ENCODE measurements around the gene CC2D2B.
"Not testable (repeated sequence)": the region's sequence is repeated elsewhere in the genome, so short reads cannot be mapped to it uniquely, and the experiment has no call there.

Gene CC2D2B

DNA sequence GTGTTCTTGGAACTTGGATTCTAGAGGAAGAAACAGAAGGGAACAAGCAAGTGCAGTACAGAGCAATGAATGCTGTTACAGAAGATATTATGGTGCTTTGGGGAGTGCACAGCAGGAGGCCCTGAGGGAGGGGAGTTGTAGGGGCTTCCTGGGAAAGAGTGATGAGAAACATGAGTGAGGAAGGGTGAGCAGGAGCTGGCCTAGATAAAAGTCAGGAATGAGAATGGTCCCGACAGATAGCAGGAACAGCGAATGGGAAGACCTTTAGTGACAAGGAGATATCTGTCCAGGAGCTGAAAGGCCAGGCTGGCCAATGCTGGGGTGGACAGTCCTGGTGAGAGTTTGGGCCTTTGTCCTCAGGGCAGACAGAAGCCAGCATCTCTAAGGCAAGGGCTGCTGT is 115.0 kb downstream of the CC2D2B start:
- DNase-seq: no peak

DNA sequence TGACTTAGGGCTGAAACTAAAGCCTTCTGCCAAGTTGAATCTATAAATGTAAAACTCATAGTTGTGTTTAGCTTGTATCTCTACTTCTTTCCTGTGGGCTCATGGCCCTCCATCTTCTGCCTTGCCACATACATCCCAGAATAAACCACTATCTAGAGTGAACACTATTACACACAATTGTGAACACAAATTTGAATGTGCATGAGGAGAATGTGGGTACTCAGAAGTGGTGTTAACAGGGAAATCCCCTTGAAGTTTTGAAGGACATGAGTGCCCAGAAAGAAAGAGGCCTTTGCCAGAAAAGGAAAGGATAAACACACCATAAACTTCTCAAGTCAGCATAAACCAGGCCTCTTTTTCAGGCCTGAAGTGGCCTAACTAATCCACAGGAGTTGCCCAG is 115.4 kb downstream of the CC2D2B start:
- no peak for DNase-seq

DNA sequence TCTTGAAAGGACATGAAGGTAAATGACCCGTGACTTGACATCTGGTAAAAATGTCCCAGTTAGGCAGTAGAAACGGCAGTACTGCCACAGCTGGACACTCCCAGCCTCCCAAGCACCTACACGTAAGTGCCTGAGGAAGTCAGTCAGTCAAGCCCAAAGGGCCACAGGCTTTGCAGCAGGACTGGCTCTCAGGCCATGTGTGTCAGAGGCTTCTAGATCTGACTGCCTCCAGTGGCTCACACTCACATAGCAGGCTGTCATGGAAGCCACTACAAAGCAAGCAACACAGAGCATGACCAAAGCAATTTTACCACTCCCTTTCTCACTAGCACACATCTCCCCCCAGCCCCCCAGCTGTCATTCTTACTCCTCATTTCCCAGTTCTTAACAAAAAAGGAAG is 117.8 kb downstream of the CC2D2B start:
- DNase-seq: no peak

DNA sequence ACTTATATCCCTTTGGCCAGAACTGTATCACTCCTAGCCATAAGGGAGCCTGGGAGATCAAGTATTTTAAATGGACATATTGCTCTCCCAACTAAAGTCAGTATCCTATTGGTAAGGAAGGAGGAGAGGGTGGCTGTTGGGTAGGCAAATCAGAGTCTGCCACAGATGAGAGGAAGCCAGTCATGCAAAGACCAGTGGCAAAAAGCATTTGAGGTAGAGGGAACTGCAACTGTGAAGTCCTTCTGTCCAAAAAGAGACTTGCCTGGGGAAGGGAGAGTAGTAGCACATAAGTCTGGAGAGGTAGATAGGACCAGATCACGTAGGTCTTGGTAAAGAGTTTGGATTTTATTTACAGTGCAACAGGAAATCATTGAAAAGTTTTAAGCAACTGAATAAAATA is 126.8 kb downstream of the CC2D2B start:
- no peak for DNase-seq

DNA sequence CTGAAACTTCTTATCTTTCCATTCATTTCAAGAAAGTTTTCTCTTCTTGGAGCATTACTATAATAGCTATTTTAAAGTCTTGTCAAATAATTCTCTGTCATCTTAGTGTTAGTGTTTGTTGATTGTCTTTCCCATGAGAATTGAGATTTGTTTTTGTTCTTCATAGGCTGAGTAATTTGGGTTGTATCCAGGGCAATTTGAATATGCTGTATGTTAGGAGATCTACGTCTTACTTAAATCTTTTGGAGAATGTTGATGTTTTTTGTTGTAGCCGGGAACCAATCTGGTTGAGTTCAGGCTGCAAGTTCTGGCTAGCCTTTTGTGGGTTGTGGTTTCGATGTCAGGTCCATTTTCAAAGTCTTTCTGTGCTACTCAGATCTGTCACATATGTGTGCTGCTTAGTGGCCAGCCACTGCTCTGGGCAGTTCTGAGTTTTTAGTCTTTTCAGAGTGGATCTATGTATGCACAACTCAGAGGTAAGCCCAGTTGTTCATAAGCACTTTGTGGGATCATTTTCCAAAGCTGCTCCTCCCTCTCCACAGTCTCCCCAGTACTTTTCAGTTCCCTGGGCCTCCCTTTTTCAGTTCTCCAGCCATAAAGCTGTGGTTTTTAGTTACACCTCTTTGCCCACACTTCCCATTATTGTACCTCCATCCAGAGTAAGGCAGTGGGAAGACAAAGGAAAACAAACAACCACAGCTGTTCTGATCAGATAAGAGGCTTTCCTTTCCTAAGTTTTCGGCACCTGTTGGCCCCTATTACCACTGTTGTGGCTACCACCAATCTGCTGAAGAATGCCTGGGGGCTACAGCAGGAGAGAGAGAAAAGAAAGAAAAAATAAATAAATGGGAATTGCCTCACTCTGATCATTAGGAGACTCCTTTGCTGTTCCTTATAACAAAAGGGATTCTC is 131.0 kb downstream of the CC2D2B start:
- DNase-seq: no peak

DNA sequence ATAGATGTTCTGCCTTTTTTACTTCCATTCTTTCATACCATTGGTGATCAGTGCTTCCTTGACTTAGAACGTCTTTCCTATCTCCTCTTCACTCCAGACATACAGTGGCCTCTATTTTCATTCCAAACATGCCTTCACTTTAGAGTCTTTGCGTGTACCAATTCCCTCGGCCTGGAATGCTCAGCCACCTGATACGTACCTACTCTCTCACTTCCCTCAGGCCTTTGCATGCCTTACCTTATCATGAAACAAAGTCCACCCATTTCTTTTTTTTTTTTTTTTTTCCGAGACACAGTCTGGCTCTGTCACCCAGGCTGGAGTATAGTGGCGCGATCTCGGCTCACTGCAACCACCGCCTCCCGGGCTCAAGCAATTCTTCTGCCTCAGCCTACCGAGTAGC is 133.4 kb downstream of the CC2D2B start:
- DNase-seq: no peak

DNA sequence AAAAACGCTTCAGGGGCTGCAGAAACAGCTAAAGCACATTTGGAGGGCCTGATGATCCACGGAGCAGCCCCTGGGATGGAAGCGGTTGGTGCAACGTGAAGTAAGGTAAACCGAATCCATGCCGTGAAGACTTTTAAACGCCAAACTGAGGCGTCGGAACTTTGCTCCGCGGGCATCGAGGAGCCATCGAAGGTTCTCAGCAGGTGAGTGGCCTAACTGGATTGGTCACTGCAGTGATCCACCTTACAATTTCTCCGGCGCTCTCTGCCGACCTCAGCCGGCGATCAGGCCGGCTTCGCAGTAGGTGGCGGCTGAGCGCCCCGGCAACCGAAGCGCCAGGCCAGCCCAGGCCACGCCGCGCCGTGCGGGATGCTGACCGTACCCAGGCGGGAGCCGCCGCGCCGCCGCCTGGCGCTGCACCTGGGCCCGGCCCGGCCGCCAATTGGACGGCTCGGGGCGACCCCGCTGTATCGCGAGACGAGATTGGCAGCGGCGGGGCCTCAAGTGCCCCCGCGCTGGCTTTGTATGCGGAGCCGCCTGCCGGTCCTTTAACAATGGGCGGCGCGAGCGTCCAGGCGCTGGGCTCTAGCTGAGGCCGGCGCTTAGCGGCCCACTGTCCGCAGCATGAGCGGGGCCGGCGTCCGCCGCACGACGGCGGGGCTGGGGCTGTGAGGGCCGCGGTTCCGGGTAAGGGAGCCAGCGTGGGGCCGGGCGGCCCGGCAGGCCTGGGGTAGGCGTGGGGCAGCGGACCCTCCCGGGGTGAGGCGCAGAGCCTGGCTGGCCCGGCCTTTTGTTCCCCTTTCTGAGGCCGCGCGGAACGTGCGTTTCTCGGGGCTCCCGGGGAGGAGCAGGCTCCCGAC is 135.5 kb downstream of the CC2D2B start, which contains the start of gene CCNJ:
TSS of gene CCNJ (plus strand) at position 551 of the 860 bp plus-strand sequence. CDS start 811 bp downstream, outside the sequence.
- DNase-seq: peak; percentile 27 to 62

DNA sequence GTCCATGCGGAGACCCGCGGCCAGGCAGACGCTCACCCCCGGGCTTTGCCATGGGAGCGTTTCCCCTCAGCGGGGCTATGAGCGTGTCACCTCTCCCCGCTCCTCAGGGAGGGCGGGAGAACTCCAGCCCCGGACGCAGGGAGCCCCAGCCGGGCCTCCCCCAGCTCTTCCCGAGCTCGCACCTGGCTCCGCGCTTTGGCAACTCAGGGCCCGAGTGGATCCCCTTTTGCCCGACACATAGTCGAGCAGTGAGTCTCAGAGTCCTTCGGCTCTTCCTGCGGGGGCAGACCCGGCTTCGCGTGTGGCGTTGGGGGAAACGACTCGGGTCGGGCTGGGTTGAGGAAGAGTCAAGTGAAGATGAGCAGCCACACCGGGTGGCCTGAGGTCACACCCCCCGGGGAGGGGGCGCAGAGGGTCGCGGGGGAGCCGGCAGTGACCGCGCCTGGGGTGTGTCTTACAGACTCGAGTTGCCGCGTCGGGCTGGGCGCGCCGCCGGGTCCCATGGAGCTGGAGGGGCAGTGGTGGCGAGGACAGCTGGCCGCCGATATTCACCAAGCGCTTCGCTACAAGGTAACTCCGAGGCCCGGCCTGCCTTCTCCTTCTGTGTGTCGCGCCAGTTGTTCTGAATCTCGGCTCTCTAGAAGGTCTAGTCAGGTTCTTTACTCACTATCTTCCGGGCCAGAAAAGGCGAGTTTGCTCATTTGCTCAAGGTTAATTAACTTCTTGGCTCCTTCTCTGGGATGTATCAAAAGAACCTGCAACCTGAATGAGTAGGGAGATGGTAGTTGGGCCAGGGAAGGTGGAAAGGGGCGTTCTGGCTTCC is 136.3 kb downstream of the CC2D2B start:
- DNase-seq: peak; percentile 5 to 20

DNA sequence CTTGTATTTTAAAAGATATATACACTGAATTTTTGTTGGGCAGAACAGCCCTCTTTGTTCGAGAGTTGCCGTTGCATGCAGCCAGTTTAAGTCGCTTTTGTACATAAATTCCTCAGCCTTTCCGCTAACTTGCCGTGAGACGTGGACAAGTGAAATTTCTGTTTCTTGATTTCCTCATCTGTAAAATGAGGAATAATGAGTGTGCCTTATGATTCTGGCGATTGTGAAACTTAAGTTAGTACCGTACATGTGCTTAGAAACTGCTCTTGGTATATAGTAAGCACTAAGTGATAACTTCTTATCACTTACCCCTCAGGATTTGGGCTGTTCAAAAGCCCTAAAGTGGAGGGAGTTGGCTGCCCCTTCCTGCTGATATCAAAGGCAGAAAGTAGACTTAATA is 137.0 kb downstream of the CC2D2B start:
- no peak for DNase-seq

DNA sequence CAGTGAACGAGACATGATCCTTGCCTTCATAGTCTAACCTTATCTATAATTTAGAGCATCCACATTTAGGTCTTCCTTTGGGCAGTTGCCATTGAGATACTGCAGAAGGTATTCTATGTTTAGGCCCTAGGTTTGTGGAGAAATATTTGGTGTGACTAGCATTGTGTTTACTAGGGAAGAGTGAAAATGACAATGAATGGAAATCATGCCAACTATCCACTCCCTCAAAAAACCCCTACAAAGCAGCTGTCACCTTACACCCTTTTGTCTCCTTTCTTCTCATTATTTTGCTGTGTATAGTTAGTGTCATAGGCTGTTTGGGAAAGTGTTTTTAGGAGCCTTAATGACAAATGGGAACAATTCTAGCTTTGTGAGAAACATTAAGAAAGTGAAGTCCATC is 138.8 kb downstream of the CC2D2B start:
- no peak for DNase-seq

DNA sequence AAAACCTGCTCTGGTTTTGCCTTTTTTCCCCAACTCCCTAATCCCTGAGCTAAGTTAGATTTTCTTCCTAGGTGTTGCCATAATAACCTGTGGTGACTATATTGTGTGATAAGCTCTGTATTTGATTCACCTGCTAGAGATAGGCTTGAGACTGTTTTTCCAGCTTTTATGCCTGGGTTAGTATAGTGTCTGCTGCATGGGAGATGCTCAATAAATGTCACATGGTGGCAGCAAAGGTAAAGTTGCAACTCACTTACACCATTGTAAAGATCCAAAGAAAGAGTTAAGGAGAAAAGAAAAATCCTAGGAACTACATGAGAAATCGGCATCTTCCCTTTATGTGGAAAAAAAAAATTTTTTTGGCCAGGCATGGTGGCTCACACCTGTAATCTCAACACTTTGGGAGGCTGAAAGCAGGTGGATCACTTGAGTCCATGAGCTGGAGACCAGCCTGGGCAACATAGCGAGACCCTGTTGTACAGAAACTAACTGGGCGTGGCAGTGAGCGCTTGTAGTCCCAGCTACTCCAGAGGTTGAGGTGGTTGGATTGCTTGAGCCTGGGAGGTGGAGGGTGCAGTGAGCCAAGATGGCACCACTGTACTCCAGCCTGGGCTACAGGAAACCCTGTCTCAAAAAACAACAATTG is 139.4 kb downstream of the CC2D2B start:
- DNase-seq: no peak

DNA sequence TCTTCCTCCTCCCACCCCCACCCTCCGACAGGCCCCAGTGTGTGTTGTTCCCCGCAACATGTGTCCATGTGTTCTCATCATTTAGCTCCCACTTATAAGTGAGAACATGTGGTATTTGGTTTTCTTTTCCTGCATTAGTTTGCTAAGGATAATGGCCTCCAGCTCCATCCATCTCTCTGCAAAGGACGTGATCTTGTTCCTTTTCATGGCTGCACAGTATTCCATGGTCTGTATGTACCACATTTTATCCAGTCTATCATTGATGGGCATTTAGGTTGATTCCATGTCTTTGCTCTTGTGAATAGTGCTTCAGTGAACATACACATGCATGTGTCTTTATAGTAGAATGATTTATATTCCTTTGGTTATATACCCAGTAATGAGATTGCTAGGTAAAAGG is 140.2 kb downstream of the CC2D2B start:
- not testable (repeated sequence) for DNase-seq

DNA sequence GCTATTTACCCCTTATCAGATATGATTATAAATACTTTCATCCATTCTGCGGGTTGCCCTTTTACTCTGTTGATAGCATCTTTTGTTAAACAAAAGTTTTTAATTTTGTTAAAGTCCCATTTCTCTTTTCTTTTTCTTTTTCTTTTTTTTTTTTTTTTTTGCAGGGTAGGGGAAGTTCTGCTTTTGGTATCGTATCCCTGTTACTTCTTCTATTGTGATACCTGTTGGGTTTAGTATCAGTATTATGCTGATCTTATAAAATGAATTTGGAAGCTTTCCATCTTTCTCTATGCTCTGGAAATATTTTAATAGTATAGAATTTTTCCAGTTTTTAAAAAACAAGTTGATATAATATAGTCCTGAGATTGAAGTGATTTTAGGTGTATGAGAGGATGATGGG is 141.6 kb downstream of the CC2D2B start:
- no peak for DNase-seq

DNA sequence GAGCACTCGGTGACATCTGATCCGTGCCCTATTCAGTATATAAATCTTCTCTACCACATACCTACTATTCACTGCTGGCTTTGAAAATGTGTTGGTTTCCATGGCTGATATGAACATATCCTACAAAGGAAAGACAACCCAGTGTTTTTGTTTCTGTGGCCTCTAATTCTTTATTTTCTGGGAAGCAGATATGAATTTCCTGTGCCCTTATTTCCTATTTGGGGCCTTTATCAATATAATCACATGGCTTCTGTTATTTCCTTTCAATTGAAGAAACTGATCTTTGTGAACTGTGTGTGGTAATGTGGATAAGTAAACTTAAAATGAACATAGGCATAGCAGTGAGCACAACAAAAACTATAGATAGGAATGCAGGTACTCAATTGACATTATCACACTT is 146.2 kb downstream of the CC2D2B start:
- no peak for DNase-seq

DNA sequence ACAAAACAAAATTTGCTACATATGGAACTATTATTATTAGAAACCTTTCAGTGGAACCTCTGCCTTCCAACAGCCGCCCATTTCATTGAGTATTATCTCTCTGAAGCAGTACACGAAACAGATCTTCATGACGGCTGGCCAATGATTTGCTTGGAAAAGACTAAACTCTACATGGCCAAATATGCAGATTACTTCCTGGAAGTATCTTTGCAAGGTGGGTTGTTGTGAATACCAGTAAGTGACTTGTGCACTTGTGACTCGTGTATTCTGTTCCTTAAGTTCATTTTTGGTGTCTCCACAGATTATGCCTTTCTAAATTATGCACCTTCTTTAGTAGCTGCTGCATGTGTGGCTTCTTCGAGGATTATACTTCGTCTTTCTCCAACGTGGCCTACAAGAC is 149.0 kb downstream of the CC2D2B start:
- DNase-seq: no peak

DNA sequence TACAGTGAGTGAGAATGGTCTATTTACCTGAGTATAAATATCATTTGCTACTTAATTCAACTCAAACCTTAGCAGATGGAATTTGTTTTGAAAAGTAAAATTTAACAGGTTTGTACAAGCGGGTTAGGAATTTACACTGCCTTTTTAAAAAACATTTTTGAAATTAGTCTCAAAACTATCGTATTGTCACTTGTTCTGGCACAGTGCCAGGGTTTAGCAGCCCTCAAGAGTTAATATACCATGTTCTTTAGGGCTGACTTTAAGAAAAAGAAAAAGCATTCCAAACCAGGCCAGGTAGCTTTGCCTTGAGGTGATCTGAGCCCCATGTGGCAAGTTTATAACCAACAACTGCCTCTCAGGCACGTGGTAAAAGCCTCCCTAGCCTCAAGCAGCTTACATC is 153.5 kb downstream of the CC2D2B start:
- no peak for DNase-seq

DNA sequence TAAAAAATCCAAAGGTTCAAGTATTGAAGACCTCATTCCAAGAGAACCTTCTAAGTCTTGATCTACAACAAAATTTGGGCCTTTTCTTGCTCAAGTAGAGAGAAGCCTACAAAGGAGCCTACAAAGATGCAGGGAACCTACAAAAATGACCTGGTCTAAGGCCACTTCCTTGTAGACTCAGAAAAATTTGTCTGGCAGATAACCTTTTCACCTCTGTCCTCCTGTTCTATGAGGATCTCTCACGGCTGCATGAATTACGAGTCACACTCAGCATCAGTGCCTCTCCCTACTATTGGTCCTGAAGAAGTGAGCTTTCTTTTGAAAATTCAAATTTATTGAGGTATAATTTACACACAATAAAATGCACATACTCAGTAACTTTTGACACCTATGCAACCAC is 164.9 kb downstream of the CC2D2B start:
- no peak for DNase-seq

DNA sequence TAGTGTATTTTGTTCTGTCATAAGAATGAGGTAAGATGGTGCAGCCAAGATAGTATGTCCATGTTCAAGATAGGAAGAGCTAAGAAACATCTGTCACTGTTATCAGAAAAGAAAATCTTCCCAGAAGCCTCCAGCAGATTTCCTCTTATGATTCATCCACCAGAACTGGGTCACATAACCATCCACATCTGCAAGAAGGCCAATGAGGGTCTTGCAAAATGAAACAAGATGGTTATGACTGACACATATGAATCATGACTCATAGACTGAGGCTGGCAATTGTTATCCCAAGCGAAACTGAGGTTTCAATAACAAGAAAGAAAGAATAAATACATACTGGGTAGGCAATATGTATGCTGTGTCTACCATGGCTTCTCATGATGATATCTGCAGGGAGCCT is 165.9 kb downstream of the CC2D2B start:
- no peak for DNase-seq

DNA sequence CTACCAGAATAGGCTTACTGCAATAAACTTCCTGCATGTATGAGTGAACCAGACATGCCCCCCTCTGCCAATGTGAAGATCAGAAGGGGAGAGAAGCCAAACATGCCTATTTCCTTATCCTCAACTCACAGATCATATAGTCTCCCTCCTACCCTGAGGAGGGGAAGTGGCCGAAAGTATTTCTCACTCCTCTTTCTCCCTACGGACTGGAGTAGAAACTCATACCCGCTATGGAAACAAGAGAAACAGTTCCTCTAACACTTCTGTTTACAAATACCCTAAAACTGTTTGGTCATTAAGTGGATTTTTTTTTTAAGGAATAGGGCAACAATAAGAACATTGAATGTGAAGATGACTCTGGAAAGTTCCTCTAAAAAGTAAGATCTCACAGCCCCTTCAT is 167.0 kb downstream of the CC2D2B start:
- no peak for DNase-seq

DNA sequence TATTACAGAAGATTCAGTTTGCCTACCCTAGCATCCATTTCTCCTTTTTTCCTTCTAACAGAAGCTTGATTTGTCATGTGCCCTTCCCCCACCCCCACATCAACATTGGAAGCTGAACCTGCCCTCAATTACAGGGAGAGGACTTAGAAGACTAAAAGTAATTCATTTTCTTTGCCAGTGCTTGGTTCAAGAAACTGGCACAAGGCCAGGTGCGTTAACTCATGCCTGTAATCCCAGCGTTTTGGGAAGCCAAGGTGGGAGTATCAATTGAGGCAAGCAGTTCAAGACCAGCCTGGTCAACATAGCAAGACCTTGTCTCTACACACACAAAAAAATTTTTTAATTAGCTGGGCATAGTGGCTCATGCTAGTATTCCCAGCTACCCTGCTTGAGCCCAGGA is 168.2 kb downstream of the CC2D2B start:
- DNase-seq: no peak

DNA sequence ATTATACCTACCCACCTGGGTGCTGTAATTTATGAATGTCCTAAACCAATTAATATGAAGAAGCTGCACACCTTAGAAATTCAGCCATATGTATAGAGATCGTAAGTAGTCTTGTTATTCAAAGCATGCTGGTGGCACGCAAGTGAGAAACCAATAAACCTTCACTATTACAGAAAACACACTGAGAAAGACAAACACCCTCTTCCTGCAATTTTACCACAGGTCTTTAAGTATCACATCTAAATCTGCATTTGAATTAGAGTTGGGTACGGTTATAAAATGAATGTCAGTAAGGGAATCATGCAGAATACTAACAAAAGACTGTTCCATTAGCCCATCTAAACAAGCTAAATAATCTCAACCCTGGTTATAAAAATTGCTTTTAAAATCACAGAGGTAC is 169.4 kb downstream of the CC2D2B start:
- DNase-seq: no peak

DNA sequence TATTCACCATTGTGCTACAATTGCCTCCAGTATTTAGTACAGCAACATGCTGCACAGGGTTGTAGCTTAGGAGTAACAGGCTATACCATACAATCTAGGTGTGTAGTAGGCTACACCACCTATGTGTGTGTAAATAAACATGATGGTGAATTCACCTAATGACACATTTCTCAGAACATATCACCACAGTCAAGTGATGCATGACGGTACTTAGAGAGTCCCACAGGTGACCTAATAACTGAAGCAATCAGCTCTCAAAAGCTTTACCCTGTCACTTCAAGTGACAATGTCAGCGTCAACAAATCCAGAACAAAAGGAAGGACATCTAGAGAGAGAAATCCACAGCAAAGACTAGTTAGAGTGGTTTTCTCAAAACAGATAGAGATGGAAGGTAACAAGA is 174.4 kb downstream of the CC2D2B start:
- no peak for DNase-seq
